ENCODE data around the gene SAMD4A.

DNA sequence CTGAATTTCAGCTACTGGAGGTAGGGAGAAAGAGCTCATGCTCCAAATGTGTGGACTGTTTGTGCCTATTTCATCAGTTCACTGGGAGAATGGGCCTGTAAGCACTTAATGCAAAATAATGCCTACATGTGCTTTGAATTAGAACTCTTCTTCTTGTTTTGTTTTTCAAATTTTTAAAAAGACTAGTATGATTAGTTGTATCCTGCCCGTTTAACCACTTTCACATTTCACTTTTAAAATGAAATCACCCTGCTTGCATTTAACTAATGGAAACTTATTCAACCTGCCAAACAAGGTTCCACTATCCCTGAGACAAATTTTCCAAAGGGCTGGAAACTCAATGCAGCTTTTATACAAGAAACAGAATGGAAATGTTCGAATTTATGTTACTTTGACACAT lies 79.7 kb downstream of the SAMD4A start:
- TF ChIP-seq CHD1 (IDR thresholded peaks at IDR 0.05; ENCODE audit: low read depth, low read length) (no peak), POLR2A (IDR thresholded peaks at IDR 0.05; ENCODE audit: low read depth, low read length) (no peak), MXI1 (IDR thresholded peaks at IDR 0.05; ENCODE audit: borderline replicate concordance, low read depth, low read length) (no peak), RCOR1 (IDR thresholded peaks at IDR 0.05; ENCODE audit: insufficient replicate concordance, low read length) (no peak), MAFK (IDR thresholded peaks at IDR 0.05; ENCODE audit: low read depth, low read length) (no peak), MAZ (IDR thresholded peaks at IDR 0.05; ENCODE audit: borderline replicate concordance, low read depth, low read length) (no peak)
- TF ChIP-seq, protein P1, sequence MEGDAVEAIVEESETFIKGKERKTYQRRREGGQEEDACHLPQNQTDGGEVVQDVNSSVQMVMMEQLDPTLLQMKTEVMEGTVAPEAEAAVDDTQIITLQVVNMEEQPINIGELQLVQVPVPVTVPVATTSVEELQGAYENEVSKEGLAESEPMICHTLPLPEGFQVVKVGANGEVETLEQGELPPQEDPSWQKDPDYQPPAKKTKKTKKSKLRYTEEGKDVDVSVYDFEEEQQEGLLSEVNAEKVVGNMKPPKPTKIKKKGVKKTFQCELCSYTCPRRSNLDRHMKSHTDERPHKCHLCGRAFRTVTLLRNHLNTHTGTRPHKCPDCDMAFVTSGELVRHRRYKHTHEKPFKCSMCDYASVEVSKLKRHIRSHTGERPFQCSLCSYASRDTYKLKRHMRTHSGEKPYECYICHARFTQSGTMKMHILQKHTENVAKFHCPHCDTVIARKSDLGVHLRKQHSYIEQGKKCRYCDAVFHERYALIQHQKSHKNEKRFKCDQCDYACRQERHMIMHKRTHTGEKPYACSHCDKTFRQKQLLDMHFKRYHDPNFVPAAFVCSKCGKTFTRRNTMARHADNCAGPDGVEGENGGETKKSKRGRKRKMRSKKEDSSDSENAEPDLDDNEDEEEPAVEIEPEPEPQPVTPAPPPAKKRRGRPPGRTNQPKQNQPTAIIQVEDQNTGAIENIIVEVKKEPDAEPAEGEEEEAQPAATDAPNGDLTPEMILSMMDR (conservative IDR thresholded peaks at IDR 0.05; ENCODE audit: low read depth, low read length) = no peak
